ENCODE results near the gene SLX9.
"Not testable (repeated sequence)": the region's sequence is repeated elsewhere in the genome, so short reads cannot be mapped to it uniquely, and the experiment has no call there.

Gene SLX9

DNA sequence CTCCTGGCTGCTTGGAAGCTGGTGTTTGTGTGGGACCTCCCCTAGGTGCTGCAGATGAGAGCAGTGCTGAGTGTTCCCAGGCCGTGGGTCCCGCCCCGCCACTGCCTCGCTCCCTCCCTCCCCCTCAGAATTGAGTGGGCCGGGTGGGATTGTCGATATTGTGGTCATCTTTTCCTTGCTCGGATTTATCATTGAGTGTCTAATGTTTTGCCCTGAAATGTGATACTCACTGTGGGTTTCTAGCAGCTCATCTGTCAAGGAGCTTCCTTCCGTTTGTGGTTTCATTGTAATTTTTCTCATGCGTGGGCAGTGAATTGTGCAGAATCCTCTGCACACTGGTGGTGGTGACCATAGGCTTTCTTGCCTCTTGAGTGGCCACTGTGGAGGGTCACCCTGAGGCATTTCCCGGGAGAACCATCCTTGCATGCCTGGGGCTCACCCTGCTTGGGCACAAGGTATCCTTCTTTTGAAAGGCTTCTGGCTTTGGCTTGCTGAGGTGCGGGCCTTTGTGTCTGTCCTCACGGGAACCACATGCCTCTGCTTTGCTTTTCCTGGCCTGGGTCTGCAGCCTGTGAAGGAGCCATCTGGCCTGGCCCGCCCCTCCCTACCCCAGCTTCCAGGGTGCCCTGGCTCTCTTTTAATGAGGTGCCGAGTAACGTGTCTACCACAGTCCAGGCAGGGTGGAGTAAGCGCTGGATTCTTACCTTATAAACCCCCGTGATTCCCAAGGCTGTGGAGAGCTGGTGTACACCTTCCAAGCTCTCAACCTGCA lies 25.6 kb downstream of the SLX9 start:
- peak; percentile 22 for DNase-seq

DNA sequence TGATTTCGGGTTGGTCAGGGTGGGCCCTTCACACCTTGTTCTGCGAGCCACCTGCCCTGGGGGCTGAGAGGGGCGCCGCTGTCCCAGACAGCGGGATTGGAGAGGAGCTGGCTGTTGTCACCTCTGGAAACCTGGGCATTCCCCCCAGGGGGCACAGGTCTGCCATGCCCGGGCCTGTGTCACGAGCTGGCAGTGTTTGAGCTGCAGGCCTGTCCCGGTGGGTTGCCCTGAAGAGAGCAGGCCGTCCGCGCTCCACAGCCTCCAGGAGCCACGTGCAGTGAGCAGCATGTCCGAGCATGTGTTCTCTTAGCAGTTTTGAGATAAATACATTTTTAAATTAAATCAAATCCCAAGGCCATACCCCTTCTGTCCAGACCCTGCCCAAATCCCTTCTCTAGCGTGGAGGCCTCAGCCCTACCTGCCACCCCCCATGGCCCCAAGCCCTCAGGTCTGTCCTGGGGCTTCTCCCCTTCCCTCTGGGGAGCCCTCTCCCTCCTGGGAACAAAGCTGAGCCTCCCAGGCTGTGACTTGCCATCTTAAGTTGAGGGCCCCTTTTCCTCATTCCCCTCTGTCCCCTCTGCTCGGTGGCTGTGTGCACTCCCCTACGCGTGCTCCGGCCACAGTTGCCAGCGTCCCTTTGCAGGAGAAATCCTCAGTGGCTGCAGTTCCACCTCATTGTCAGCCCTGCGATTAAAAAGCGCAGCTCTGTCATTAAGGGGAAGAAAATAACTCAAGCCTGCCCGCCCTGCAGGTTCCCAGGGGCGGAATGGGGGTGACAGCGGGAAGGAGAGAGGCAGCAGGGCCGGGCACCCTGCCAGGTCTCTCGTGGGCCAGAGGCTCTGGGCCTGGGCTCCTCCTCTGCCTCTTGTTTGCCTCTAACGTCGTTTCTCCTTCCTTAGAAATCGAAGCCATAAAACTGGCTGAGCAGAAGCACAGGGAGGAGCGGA lies 26.6 kb downstream of the SLX9 start:
- no peak for DNase-seq

DNA sequence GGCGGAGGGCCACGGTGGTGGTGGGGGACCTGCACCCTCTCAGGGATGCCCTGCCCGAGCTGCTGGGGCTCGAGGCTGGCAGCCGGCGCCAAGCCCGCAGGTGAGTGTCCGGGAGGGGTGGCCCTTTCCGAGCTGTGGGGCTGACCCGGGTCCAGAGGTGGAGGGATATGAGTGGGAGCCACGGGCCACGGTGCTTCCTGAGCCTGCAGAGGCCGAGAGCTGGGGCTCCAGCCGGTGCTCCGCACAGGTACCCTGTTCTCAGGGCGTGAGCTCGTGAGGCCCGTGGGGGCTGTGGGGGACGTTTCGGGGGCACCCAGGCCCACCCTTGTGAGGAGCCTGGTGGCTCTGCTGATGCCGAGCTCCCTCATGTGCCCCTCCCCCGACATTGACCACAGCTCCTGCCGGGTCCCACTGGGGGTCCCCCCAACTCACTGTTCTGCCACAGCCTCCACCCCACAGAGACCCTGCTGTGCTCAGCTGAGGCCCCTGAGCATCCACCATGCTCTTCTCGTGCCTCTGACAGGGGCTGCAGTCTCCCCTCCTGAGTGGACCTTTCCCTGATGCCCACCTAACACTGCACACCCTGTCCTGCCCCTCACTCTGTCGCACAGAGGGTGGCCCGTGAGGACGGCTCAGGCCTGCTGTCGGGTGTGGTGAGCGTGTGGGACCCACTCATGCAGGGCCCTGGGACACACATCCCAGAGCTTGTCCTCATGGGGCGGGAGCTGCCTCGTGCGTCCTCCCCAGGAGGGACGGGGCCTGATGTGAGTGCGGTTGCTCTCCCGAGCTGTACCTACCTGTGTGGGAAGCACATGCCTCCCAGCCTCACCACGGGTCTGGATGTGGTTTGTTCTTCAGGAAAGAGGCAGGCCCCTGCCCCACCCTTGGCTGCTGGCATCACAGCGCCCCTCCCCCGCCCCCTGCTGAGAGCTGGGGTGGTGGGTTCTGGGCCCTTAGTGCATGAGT lies 27.5 kb downstream of the SLX9 start:
- DNase-seq = no peak

DNA sequence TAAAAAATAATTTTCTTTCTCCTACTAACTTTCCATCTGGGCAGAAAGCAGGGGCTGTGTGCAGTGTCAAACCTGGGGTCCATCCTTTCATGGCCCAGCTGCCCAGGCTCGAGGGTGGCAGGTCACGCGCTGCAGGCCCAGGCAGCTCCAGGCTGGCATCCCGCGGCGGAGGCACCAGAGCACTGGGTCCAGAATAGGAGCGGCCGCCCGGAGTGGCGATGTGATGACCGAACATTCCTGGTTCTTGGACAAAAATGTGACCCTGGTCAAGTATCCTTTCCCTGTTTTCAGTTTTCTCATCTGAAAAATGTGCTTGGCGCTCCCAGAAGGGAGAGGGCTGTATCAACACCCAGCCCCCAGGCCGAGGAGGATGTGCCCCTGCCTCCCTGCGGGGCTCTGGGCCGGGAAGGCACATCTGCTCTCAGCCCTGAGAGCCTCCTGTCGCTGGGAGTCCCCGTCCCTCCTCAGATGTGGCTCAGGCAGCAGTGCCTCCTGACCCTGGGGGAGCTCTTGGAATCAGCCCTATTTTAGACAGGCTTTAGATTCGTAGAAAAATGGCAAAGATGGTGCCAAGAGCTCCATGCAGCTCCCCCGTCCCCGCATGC lies 29.3 kb downstream of the SLX9 start:
- no peak for DNase-seq

DNA sequence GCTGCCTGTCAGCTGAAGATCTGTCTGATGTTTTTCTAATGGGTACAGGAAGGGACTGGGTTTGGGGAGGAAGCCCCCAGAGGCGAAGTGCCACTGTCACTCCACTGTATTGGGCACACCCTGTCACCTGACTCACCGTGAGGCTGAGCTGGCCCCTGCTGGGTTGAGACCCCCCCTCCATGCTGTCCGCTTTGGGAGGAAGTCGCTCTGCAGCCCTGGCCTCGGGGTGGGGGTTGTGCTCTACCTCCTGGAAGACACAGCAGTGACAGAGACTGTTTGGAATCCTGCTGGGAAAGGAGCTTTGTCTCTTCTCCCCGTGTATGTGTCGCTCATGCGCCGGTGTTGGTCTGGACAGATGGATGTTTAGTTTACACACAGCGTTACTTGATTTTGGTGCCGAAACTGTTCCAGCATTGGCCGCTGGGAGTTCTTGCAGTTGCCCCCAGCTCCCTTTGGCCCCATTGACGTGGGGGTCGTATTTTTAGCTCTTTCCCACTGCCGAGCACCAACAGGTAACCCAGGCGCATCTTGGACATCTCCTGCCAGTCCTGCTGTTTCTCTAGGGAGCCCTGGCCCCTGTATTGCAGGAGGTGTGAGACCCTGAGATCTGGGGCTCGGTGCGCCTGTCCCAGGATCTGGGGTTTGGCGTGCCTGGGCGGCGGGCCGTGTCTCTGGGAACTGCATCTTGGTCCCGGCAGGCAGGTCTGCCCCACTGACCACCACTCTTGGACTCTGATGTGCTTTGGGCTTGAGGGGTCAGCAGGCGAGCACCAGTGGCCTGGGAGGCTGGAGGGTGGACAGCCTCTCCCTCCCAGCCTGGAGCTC lies 30.3 kb downstream of the SLX9 start:
- DNase-seq = no peak

GRCh38 chr21:44970766-44971671 lies 31.2 kb downstream of the SLX9 start:
- DNase-seq = no peak

- DNase-seq = no peak
Observed at GRCh38 chr21:44971672-44971995, 31.8 kb downstream of the SLX9 start.

- no peak for DNase-seq
Observed at GRCh38 chr21:44972301-44972814, 32.5 kb downstream of the SLX9 start.

DNA sequence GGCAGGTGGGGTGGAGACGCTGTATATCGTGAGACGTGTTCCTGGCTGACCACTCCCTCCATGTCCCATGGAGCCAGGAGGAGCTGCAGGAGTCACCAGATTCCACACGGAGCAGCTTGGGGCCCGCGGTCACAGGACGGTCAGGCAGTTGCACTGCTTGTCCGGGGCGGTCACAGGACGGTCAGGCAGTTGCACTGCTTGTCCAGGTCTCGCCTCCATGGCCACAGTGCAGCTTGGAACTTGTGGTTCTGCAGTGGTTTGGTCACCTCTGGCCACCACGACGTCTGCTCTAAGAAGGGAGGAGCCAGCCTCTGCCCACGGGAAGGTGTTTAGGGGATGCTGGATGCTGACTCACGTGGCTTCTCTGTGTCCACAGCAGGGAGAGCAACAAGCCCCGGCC lies 33.0 kb downstream of the SLX9 start:
- DNase-seq = no peak

GRCh38 chr21:44973598-44973997 lies 33.8 kb downstream of the SLX9 start:
- DNase-seq = no peak

DNA sequence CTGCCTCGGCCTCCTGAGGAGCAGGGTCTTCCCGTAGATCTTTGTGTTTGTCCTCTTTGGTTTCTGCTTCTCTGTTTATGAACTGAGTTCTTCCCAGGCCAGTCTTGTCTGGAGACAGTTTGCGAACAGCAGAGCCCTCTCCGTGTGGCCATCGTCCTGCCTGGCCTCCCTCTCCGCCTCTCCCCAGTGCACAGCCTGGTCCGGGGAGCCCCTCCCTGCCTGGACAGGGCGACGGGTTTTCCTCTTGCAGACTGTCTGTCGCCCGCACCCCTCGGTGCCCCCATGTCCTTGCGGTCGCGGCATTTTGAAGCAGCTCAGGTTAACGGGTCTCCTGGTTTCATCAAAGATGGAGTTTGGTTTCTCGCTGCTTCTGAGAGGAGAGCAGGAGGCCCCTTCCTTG lies 34.8 kb downstream of the SLX9 start:
- no peak for DNase-seq

GRCh38 chr21:44975720-44976555 lies 36.1 kb downstream of the SLX9 start:
- no peak for DNase-seq

- DNase-seq = not testable (repeated sequence)
Observed at GRCh38 chr21:44976556-44977393, 36.9 kb downstream of the SLX9 start.

GRCh38 chr21:44977616-44978340 lies 37.9 kb downstream of the SLX9 start:
- no peak for DNase-seq

DNA sequence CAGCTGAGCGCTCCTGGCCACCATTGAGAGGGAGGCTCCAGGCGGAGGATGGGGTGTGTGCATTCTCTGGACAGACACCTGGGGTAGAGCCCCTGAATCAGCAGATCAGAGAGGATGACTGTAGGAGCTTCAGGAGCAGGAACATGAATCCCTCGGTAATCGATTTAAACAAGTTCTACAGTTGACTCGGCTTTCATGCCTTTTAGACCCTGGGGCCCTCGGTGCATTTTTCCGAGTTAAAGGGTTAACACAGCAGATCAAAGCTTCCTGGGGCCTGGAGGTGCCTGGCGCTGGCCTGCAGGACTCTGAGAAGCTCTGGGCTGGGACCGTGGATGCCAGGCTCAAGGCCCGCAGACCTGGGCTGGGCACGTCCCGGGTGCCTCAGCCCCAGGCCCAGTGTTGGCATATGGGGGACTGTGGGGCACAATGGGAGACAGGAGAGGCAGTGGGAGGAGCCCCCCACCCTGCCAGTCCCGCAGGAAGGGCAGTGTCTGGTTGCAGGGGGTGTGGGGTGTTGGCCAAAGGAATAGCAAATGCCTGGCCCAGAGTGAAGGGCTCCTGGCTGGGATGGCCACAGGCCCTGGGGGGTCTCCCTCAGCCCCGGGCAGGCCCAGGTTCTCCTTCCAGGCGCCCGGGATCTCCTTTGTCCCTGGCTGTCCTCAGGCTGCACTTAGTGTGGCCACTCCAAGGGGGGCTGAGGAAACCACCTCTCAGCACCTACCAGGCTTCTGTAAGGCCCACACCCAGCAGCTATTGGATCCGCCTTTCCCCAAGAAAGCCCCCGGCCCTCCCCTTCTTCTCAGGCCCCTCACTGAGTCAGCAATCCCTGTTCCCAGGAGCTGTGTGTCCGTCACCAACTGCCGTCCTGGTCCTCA lies 40.1 kb downstream of the SLX9 start:
- DNase-seq = no peak
